ENCODE results near the gene RUNDC1. TPM values are rescaled to one million over a fixed set of nuclear protein-coding genes. Genes with fewer than 3 reads are reported as not detected.
A peak's percentile ranks its signal among the peaks of the same experiment; 100 is the strongest.

RUNDC1 gene
- total and polyA plus RNA-seq, 2 donors (not counting 1 experiment from before 2014, with no cell fraction given): 8.0 to 8.8 TPM

DNA sequence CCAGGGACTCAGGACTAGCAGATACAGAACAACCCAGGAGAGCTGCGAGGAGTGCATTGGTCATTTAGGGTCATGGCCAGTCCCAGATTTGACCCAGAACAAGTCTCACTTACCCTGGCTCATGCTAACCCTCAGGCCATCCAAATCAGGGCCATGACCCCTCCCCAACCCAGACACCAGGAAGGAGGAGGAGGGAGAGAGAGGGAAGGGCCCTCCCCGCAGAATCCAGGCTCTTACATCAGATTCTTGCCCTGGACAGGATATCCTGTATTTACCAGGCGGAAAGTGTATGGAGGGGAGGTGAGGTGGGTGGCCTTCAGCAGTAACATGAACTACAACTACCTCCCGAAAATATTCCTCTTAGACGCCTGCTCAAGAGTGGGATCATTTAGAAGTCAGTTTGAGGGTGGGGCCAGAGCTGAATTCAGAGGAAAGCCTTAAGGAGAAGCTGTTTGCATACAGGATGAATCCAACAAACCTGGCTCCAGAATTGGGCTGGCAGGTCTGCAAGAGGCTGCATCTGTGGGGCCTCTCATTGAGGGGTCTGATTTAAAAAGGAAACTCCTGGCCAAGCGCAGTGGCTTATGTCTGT, 39.8 kb downstream of the RUNDC1 start:
- Histone ChIP-seq H3K36me3 (ENCODE audit: control insufficient read depth, insufficient read depth, low read length) (peaks cover 12% of the 10 kb centered on the region), H3K79me2 (ENCODE audit: control insufficient read depth, insufficient read depth, low read length) (peaks cover 33% of the 10 kb centered on the region), H3K4me3 (replicated peaks in 1 of 4; ENCODE audit: control extremely low read depth in 1 of 4, insufficient read depth in 1 of 4, low read depth in 3 of 4, low read length in 4 of 4) (peak overlapping the region in 2 of 4 experiments; percentile 17 to 74), H2AFZ (ENCODE audit: low read length) (no peak overlapping the region), H3K27ac (ENCODE audit: insufficient read depth, low read length) (peak overlapping the region; percentile 38), H3K4me2 (ENCODE audit: extremely low read depth, insufficient read depth, low read length) (peak overlapping the region; percentile 62), H3K27me3 (ENCODE audit: control insufficient read depth, insufficient read depth, low read length) (no peaks in the 10 kb centered on the region), H3K9ac (ENCODE audit: insufficient read depth, low read length) (no peak overlapping the region), H3K4me1 (ENCODE audit: control insufficient read depth, extremely low read depth, insufficient read depth, low read length) (peaks cover 17% of the 10 kb centered on the region), H3K9me3 (ENCODE audit: control insufficient read depth, insufficient read depth, low read depth, low read length) (no peaks in the 10 kb centered on the region), H4K20me1 (ENCODE audit: control insufficient read depth, extremely low read depth, insufficient read depth, low read length) (no peaks in the 10 kb centered on the region)
- DNase-seq (ENCODE audit: low read depth in 2 of 2): no peak
- TF ChIP-seq CTCF (conservative IDR thresholded peaks at IDR 0.05 in 1 of 2, IDR thresholded peaks at IDR 0.05 in 1 of 2; ENCODE audit: low read depth in 1 of 2, low read length in 2 of 2) (no peak), EZH2 (IDR thresholded peaks at IDR 0.05; ENCODE audit: low read length, missing control alignments) (no peak)

DNA sequence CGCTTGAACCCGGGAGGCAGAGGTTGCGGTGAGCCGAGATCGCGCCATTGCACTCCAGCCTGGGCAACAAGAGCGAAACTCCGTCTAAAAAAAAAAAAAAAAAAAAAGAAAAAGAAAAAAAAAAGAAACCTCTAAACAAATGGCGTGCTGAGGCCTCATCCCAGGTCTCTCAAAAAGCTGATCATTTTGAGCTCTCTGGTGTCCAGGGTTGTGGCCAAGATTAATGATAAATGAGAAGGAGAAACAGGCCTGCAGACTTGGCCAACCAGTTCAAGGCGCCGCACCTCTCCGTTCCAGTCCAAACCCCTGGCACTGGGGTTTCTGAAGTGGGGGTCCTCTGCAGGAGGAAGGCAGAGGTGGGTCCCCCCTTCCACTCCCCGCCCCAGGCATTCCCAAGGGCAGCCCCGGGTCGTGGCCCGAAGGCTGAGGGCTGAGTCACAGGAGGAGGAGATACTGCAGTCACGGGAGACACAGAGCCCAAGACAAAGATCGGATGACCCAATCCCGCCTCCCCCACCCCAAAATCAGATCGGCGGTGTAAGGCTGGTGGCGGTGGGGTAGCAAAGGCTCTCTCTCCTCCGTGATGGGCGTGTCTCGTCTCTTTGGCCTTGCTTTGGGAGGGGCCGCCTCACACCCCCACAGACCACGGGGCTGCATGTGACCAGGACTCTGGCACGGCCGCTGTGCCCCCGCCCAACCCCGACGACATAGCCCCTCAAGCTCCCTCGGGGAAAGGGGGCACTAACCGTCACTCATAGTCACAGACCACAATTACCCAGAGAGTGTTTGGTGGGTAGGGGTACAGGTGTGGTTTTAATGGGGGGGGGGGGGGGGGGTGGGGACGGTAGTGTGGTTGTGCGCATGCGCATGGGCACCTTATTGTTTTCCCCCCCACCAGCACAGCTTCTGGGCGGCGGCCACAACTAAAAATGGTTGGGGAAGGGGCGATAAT, 40.7 kb downstream of the RUNDC1 start:
- Histone ChIP-seq H4K20me1 (ENCODE audit: control insufficient read depth, extremely low read depth, insufficient read depth, low read length) (no peaks in the 10 kb centered on the region), H3K4me2 (ENCODE audit: extremely low read depth, insufficient read depth, low read length) (peak overlapping the region; percentile 80), H3K4me1 (ENCODE audit: control insufficient read depth, extremely low read depth, insufficient read depth, low read length) (peaks cover 17% of the 10 kb centered on the region), H2AFZ (ENCODE audit: low read length) (peak overlapping the region; percentile 70), H3K36me3 (ENCODE audit: control insufficient read depth, insufficient read depth, low read length) (peaks cover 10% of the 10 kb centered on the region), H3K27ac (ENCODE audit: insufficient read depth, low read length) (peak overlapping the region; percentile 81), H3K4me3 (replicated peaks in 1 of 4; ENCODE audit: control extremely low read depth in 1 of 4, insufficient read depth in 1 of 4, low read depth in 3 of 4, low read length in 4 of 4) (peak overlapping the region; percentile 74 to 96 (median 78)), H3K9me3 (ENCODE audit: control insufficient read depth, insufficient read depth, low read depth, low read length) (no peaks in the 10 kb centered on the region), H3K9ac (ENCODE audit: insufficient read depth, low read length) (peak overlapping the region; percentile 71), H3K27me3 (ENCODE audit: control insufficient read depth, insufficient read depth, low read length) (no peaks in the 10 kb centered on the region), H3K79me2 (ENCODE audit: control insufficient read depth, insufficient read depth, low read length) (peaks cover 33% of the 10 kb centered on the region)
- TF ChIP-seq CTCF (conservative IDR thresholded peaks at IDR 0.05 in 1 of 2, IDR thresholded peaks at IDR 0.05 in 1 of 2; ENCODE audit: low read depth in 1 of 2, low read length in 2 of 2) (no peak), EZH2 (IDR thresholded peaks at IDR 0.05; ENCODE audit: low read length, missing control alignments) (no peak)
- DNase-seq (ENCODE audit: low read depth in 2 of 2): peak; percentile 58
